Activated CD4-positive, alpha-beta T cell treated with anti-CD3 and anti-CD28 coated beads for 36 hours (primary cell): Measurements from ENCODE around the gene TRAP1. TPM values are rescaled to one million over a fixed set of nuclear protein-coding genes. Genes with fewer than 3 reads are reported as not detected.
A peak's percentile ranks its signal among the peaks of the same experiment; 100 is the strongest.
"Not testable (repeated sequence)": the region's sequence is repeated elsewhere in the genome, so short reads cannot be mapped to it uniquely, and the experiment has no call there.

Experiments used
- ATAC-seq: fragments of 200-7000 bp; cut with Tn5 transposase; one replicate; pipeline ENCODE4 v1.10.0; 2021; ENCODE audit warnings: mild to moderate bottlenecking, moderate library complexity
- CTCF ChIA-PET: fragments of 350-600 bp; sonication (Branson Sonifier 250); formaldehyde crosslinking; loops from one replicate; lab custom pipeline; 2021; ENCODE audit warnings: antibody characterized with exemption; lab: Charles Lee
- POLR2A ChIA-PET: fragments of 350-600 bp; sonication (Branson Sonifier 250); formaldehyde crosslinking; loops from one replicate; lab custom pipeline; 2021; ENCODE audit warnings: antibody characterized with exemption, inconsistent platforms; lab: Charles Lee
- DNase-seq: peaks from one replicate; pipeline ENCODE4 v3.0.0-alpha.2; 2020
- H3K27ac Mint-ChIP-seq: one replicate; pipeline ENCODE4 v1.8.0; 2021; ENCODE audit warnings: mixed read lengths
- H3K27me3 Mint-ChIP-seq: one replicate; pipeline ENCODE4 v1.8.0; 2021; ENCODE audit warnings: mixed read lengths
- H3K36me3 Mint-ChIP-seq: one replicate; pipeline ENCODE4 v1.8.0; 2021; ENCODE audit warnings: low read depth, mixed read lengths
- H3K4me1 Mint-ChIP-seq: one replicate; pipeline ENCODE4 v1.8.0; 2021; ENCODE audit warnings: mixed read lengths
- H3K4me3 Mint-ChIP-seq: one replicate; pipeline ENCODE4 v1.8.0; 2021; ENCODE audit warnings: mild to moderate bottlenecking, moderate library complexity, mixed read lengths
- H3K9me3 Mint-ChIP-seq: one replicate; pipeline ENCODE4 v1.8.0; 2021; ENCODE audit warnings: low read depth, mixed read lengths
- intact Hi-C, 2 experiments: fragments of 100-400 bp; cut with DNase I in 1 of 2; cut with micrococcal nuclease in 1 of 2; formaldehyde crosslinking; loops; one replicate each; pipeline versions ENCODE4 v1.14.2 to v1.15.1; 2022 to 2024; cut with DNase I, micrococcal nuclease
- total RNA-seq, 2 experiments: library from RNA; stranded (reverse); gene quantifications; one replicate each; pipeline ENCODE4 v1.2.3, GENCODE V29; 2021

The TRAP1 gene
- total RNA-seq, 2 experiments from 2014 or later, result 306 to 360 TPM

GRCh38 chr16:3726021-3726687, 8.8 kb upstream of the TRAP1 start:
- POLR2A ChIA-PET, result no interaction called here
- H3K4me1 Mint-ChIP-seq, result no peaks in the 10 kb centered on the region
- peak; percentile 17 for DNase-seq
- no peak overlapping the region for H3K27ac Mint-ChIP-seq
- no peak for ATAC-seq
- H3K4me3 Mint-ChIP-seq, result no peak overlapping the region
- peaks cover 23% of the 10 kb centered on the region for H3K36me3 Mint-ChIP-seq
- CTCF ChIA-PET, result no interaction called here
- H3K9me3 Mint-ChIP-seq, result no peaks in the 10 kb centered on the region
- H3K27me3 Mint-ChIP-seq, result no peaks in the 10 kb centered on the region
- intact Hi-C loops, result no loop called here

GRCh38 chr16:3725276-3725675, 8.0 kb upstream of the TRAP1 start:
- Mint-ChIP-seq H3K9me3 (no peaks in the 10 kb centered on the region), H3K36me3 (peaks cover 18% of the 10 kb centered on the region), H3K27ac (no peak overlapping the region), H3K4me3 (no peak overlapping the region), H3K4me1 (no peaks in the 10 kb centered on the region), H3K27me3 (no peaks in the 10 kb centered on the region)
- CTCF ChIA-PET, result no interaction called here
- intact Hi-C loops, result no loop called here
- no peak for DNase-seq
- POLR2A ChIA-PET, result no interaction called here
- ATAC-seq, result no peak

- H3K9me3 Mint-ChIP-seq, result no peaks in the 10 kb centered on the region
- no peak for ATAC-seq
- peaks cover under 1% of the 10 kb centered on the region for H3K36me3 Mint-ChIP-seq
- intact Hi-C loops, result no loop called here
- H3K27me3 Mint-ChIP-seq, result no peaks in the 10 kb centered on the region
- no peak for DNase-seq
- H3K4me3 Mint-ChIP-seq, result no peak overlapping the region
- peaks cover 8% of the 10 kb centered on the region for H3K4me1 Mint-ChIP-seq
- H3K27ac Mint-ChIP-seq, result no peak overlapping the region
- ChIA-PET POLR2A (no interaction called here), CTCF (no interaction called here)
Measured at GRCh38 chr16:3722508-3722907, 5.2 kb upstream of the TRAP1 start.

- H3K4me3 Mint-ChIP-seq, result no peak overlapping the region
Measured at GRCh38 chr16:3720418-3720817, 3.1 kb upstream of the TRAP1 start.

GRCh38 chr16:3718628-3719027, 1.3 kb upstream of the TRAP1 start:
- intact Hi-C loops, result loop anchor here in 1 of 2 experiments (10.0 kb wide), 1 partner anchor 156 kb away; no protein-coding TSS in a partner anchor
- Mint-ChIP-seq H3K4me3 (peak overlapping the region; percentile 89), H3K36me3 (peaks cover 21% of the 10 kb centered on the region), H3K4me1 (peaks cover 35% of the 10 kb centered on the region), H3K27me3 (no peaks in the 10 kb centered on the region), H3K27ac (no peak overlapping the region), H3K9me3 (no peaks in the 10 kb centered on the region)
- DNase-seq (no peak), ATAC-seq (no peak)
- CTCF ChIA-PET, result no interaction called here
- POLR2A ChIA-PET, result interaction anchor here (0.7 kb wide), 1 partner anchor 149 kb away, joined by 3 read pairs; no protein-coding TSS in a partner anchor

More at GRCh38 chr16:3720418-3720817, 3.1 kb upstream of the TRAP1 start:
- ChIA-PET CTCF (no interaction called here), POLR2A (no interaction called here)
- Mint-ChIP-seq H3K4me1 (peaks cover 18% of the 10 kb centered on the region), H3K27me3 (no peaks in the 10 kb centered on the region), H3K36me3 (peaks cover 9% of the 10 kb centered on the region), H3K9me3 (no peaks in the 10 kb centered on the region), H3K27ac (no peak overlapping the region)
- intact Hi-C loops, result no loop called here
- DNase-seq, result no peak
- ATAC-seq, result no peak

GRCh38 chr16:3718019-3718391, 681 bp upstream of the TRAP1 start:
- Mint-ChIP-seq H3K4me3 (peak overlapping the region; percentile 89), H3K27ac (peak overlapping the region; percentile 89), H3K9me3 (no peaks in the 10 kb centered on the region), H3K4me1 (peaks cover 41% of the 10 kb centered on the region), H3K27me3 (no peaks in the 10 kb centered on the region), H3K36me3 (peaks cover 27% of the 10 kb centered on the region)
- POLR2A ChIA-PET, result no interaction called here
- CTCF ChIA-PET, result no interaction called here
- DNase-seq (no peak), ATAC-seq (no peak)
- intact Hi-C loops, result loop anchor here in 1 of 2 experiments (10.0 kb wide), 1 partner anchor 157 kb away; no protein-coding TSS in a partner anchor

GRCh38 chr16:3716831-3717234, 491 bp downstream of the TRAP1 start:
- POLR2A ChIA-PET, result interaction anchor here (0.6 kb wide), 1 partner anchor 909 kb away, joined by 3 read pairs; no protein-coding TSS in a partner anchor
- Mint-ChIP-seq H3K36me3 (peaks cover 34% of the 10 kb centered on the region), H3K4me3 (peak overlapping the region; percentile 89), H3K27ac (peak overlapping the region; percentile 92), H3K4me1 (peaks cover 48% of the 10 kb centered on the region), H3K9me3 (no peaks in the 10 kb centered on the region), H3K27me3 (no peaks in the 10 kb centered on the region)
- CTCF ChIA-PET, result interaction anchor here (0.5 to 0.7 kb wide), 2 partner anchors 633 to 713 kb away, joined by 3 read pairs; no protein-coding TSS in a partner anchor
- intact Hi-C loops, result loop anchor here (1.0 to 10.0 kb wide), 10 partner anchors 106 to 899 kb away; partner anchors contain the start of genes ADCY9 (in 1 of the 2), CORO7 (in 1 of the 2), CREBBP (in 1 of the 2) and DNAJA3 (in 1 of the 2)
- DNase-seq (peak; percentile 60), ATAC-seq (peak; percentile 47)

- no peak for ATAC-seq
- Mint-ChIP-seq H3K27ac (peak overlapping the region; percentile 67), H3K4me1 (peaks cover 51% of the 10 kb centered on the region), H3K27me3 (no peaks in the 10 kb centered on the region), H3K36me3 (peaks cover 37% of the 10 kb centered on the region), H3K4me3 (peak overlapping the region; percentile 37), H3K9me3 (no peaks in the 10 kb centered on the region)
- no peak for DNase-seq
- CTCF ChIA-PET, result no interaction called here
- intact Hi-C loops, result loop anchor here in 1 of 2 experiments (10.0 kb wide), 1 partner anchor 159 kb away; no protein-coding TSS in a partner anchor
- POLR2A ChIA-PET, result interaction anchor here (0.6 kb wide), 1 partner anchor 23 kb away, joined by 5 read pairs; no protein-coding TSS in a partner anchor
Measured at GRCh38 chr16:3715430-3715829, 1.9 kb downstream of the TRAP1 start.

- CTCF ChIA-PET, H3K27ac Mint-ChIP-seq, ATAC-seq, H3K9me3 Mint-ChIP-seq, DNase-seq, H3K27me3 Mint-ChIP-seq, H3K4me3 Mint-ChIP-seq: not testable (repeated sequence)
- Mint-ChIP-seq H3K36me3 (peaks cover 44% of the 10 kb centered on the region), H3K4me1 (peaks cover 51% of the 10 kb centered on the region)
- POLR2A ChIA-PET, result interaction anchor here (0.6 kb wide), 1 partner anchor 10 kb away, joined by 6 read pairs; no protein-coding TSS in a partner anchor
- intact Hi-C loops, result loop anchor here in 1 of 2 experiments (10.0 kb wide), 1 partner anchor 160 kb away; no protein-coding TSS in a partner anchor
Measured at GRCh38 chr16:3714378-3714777, 2.9 kb downstream of the TRAP1 start.

GRCh38 chr16:3713587-3714242, 3.6 kb downstream of the TRAP1 start:
- CTCF ChIA-PET, result interaction anchor here (0.6 kb wide), 1 partner anchor 18 kb away, joined by 3 read pairs; no protein-coding TSS in a partner anchor
- H3K9me3 Mint-ChIP-seq, result no peaks in the 10 kb centered on the region
- peaks cover 51% of the 10 kb centered on the region for H3K4me1 Mint-ChIP-seq
- H3K36me3 Mint-ChIP-seq, result peaks cover 44% of the 10 kb centered on the region
- POLR2A ChIA-PET, result interaction anchor here (0.6 kb wide), 1 partner anchor 227 kb away, joined by 6 read pairs; no protein-coding TSS in a partner anchor
- ATAC-seq (no peak), DNase-seq (no peak)
- peak overlapping the region; percentile 19 for H3K27ac Mint-ChIP-seq
- H3K4me3 Mint-ChIP-seq, result no peak overlapping the region
- H3K27me3 Mint-ChIP-seq, result no peaks in the 10 kb centered on the region
- intact Hi-C loops, result loop anchor here in 1 of 2 experiments (10.0 kb wide), 1 partner anchor 161 kb away; no protein-coding TSS in a partner anchor

GRCh38 chr16:3712861-3713372, 4.4 kb downstream of the TRAP1 start:
- intact Hi-C loops, result loop anchor here in 1 of 2 experiments (10.0 kb wide), 1 partner anchor 162 kb away; no protein-coding TSS in a partner anchor
- DNase-seq (no peak), ATAC-seq (no peak)
- no peaks in the 10 kb centered on the region for H3K27me3 Mint-ChIP-seq
- H3K27ac Mint-ChIP-seq, result no peak overlapping the region
- H3K4me3 Mint-ChIP-seq, result no peak overlapping the region
- ChIA-PET CTCF (no interaction called here), POLR2A (no interaction called here)
- peaks cover 46% of the 10 kb centered on the region for H3K4me1 Mint-ChIP-seq
- H3K36me3 Mint-ChIP-seq, result peaks cover 44% of the 10 kb centered on the region
- H3K9me3 Mint-ChIP-seq, result no peaks in the 10 kb centered on the region
